HUES6 (cell line): ENCODE data around the gene RIN3.
"Not testable (repeated sequence)": the region's sequence is repeated elsewhere in the genome, so short reads cannot be mapped to it uniquely, and the experiment has no call there.

Experiments
- H3K27ac ChIP-seq: 2 replicates; pipeline ENCODE4 v1.7.0; 2013; ENCODE audit warnings: low read depth, mild to moderate bottlenecking, low read length, inconsistent platforms
- H3K27me3 ChIP-seq: 2 replicates; pipeline ENCODE4 v1.6.1; 2013; ENCODE audit warnings: low read length; ENCODE audit not compliant: control insufficient read depth, insufficient read depth
- H3K36me3 ChIP-seq: 2 replicates; pipeline ENCODE4 v1.6.1; 2013; ENCODE audit warnings: low read length; ENCODE audit not compliant: control insufficient read depth, insufficient read depth
- H3K4me1 ChIP-seq: 2 replicates; pipeline ENCODE4 v1.6.1; 2013; ENCODE audit warnings: low read length; ENCODE audit not compliant: control insufficient read depth, insufficient read depth
- H3K4me3 ChIP-seq: 2 replicates; pipeline ENCODE4 v1.5.1; 2013; ENCODE audit warnings: low read depth, low read length
- H3K9ac ChIP-seq: one replicate; pipeline ENCODE4 v1.6.1; 2013; ENCODE audit warnings: mild to moderate bottlenecking, low read length
- H3K9me3 ChIP-seq: 2 replicates; pipeline ENCODE4 v1.6.1; 2013; ENCODE audit warnings: low read depth, low read length; ENCODE audit not compliant: control insufficient read depth, insufficient read depth

The RIN3 gene

GRCh38 chr14:92706386-92706785 lies 192.8 kb downstream of the RIN3 start:
- Histone ChIP-seq H3K9ac (no peak overlapping the region), H3K36me3 (peaks cover 42% of the 10 kb centered on the region), H3K4me1 (peaks cover 10% of the 10 kb centered on the region; the same call in 1 of the 2 replicates), H3K27me3 (no peaks in the 10 kb centered on the region), H3K4me3 (no peak overlapping the region), H3K27ac (no peak overlapping the region), H3K9me3 (no peaks in the 10 kb centered on the region)

GRCh38 chr14:92709340-92710000 lies 195.9 kb downstream of the RIN3 start:
- Histone ChIP-seq H3K4me3 (no peak overlapping the region), H3K9ac (no peak overlapping the region), H3K27me3 (no peaks in the 10 kb centered on the region), H3K27ac (no peak overlapping the region), H3K36me3 (peaks cover 49% of the 10 kb centered on the region), H3K9me3 (no peaks in the 10 kb centered on the region), H3K4me1 (peaks cover 10% of the 10 kb centered on the region; the same call in 1 of the 2 replicates)

GRCh38 chr14:92710001-92710341 lies 196.4 kb downstream of the RIN3 start:
- no peak overlapping the region for H3K9ac ChIP-seq
- H3K27ac ChIP-seq: no peak overlapping the region
- no peaks in the 10 kb centered on the region for H3K9me3 ChIP-seq
- no peak overlapping the region for H3K4me3 ChIP-seq
- H3K27me3 ChIP-seq: no peaks in the 10 kb centered on the region
- H3K36me3 ChIP-seq: peaks cover 45% of the 10 kb centered on the region
- peaks cover 10% of the 10 kb centered on the region; the same call in 1 of the 2 replicates for H3K4me1 ChIP-seq

GRCh38 chr14:92711976-92712653 lies 198.5 kb downstream of the RIN3 start:
- Histone ChIP-seq H3K27me3 (no peaks in the 10 kb centered on the region), H3K9ac (no peak overlapping the region), H3K9me3 (no peaks in the 10 kb centered on the region), H3K4me1 (peaks cover 10% of the 10 kb centered on the region; the same call in 1 of the 2 replicates), H3K4me3 (no peak overlapping the region), H3K36me3 (peaks cover 37% of the 10 kb centered on the region), H3K27ac (no peak overlapping the region)

- Histone ChIP-seq H3K27ac (no peak overlapping the region), H3K4me3 (no peak overlapping the region), H3K9me3 (no peaks in the 10 kb centered on the region), H3K36me3 (peaks cover 35% of the 10 kb centered on the region), H3K9ac (no peak overlapping the region), H3K4me1 (peaks cover 10% of the 10 kb centered on the region; the same call in 1 of the 2 replicates), H3K27me3 (no peaks in the 10 kb centered on the region)
These were observed 199.1 kb downstream of the RIN3 start for GRCh38 chr14:92712654-92713051.

- not testable (repeated sequence) for H3K9ac ChIP-seq, H3K4me3 ChIP-seq, H3K9me3 ChIP-seq, H3K27ac ChIP-seq, H3K27me3 ChIP-seq, H3K4me1 ChIP-seq
- peaks cover 29% of the 10 kb centered on the region for H3K36me3 ChIP-seq
These were observed 201.2 kb downstream of the RIN3 start for GRCh38 chr14:92714739-92715307.

- no peak overlapping the region for H3K27ac ChIP-seq
- no peaks in the 10 kb centered on the region for H3K4me1 ChIP-seq
- no peaks in the 10 kb centered on the region for H3K9me3 ChIP-seq
- no peak overlapping the region for H3K9ac ChIP-seq
- H3K36me3 ChIP-seq: peaks cover 21% of the 10 kb centered on the region
- H3K27me3 ChIP-seq: no peaks in the 10 kb centered on the region
- H3K4me3 ChIP-seq: no peak overlapping the region
These were observed 202.6 kb downstream of the RIN3 start for GRCh38 chr14:92716131-92716530.

- peaks cover 8% of the 10 kb centered on the region for H3K36me3 ChIP-seq
- no peaks in the 10 kb centered on the region for H3K9me3 ChIP-seq
- no peaks in the 10 kb centered on the region for H3K27me3 ChIP-seq
- no peaks in the 10 kb centered on the region for H3K4me1 ChIP-seq
- no peak overlapping the region for H3K27ac ChIP-seq
- H3K9ac ChIP-seq: no peak overlapping the region
- no peak overlapping the region for H3K4me3 ChIP-seq
These were observed 204.0 kb downstream of the RIN3 start for GRCh38 chr14:92717571-92718042.

- H3K27ac ChIP-seq: no peak overlapping the region
- H3K36me3 ChIP-seq: peaks cover 10% of the 10 kb centered on the region
These were observed 205.1 kb downstream of the RIN3 start for GRCh38 chr14:92718664-92719063.

GRCh38 chr14:92719421-92719820 lies 205.8 kb downstream of the RIN3 start:
- Histone ChIP-seq H3K9me3 (no peaks in the 10 kb centered on the region), H3K4me1 (no peaks in the 10 kb centered on the region), H3K4me3 (no peak overlapping the region), H3K27me3 (no peaks in the 10 kb centered on the region), H3K9ac (no peak overlapping the region), H3K27ac (no peak overlapping the region), H3K36me3 (peaks cover 6% of the 10 kb centered on the region; the same call in 1 of the 2 replicates)

More at GRCh38 chr14:92718664-92719063, 205.1 kb downstream of the RIN3 start:
- Histone ChIP-seq H3K4me3 (no peak overlapping the region), H3K4me1 (no peaks in the 10 kb centered on the region), H3K9ac (no peak overlapping the region), H3K27me3 (no peaks in the 10 kb centered on the region), H3K9me3 (no peaks in the 10 kb centered on the region)

- H3K9me3 ChIP-seq: no peaks in the 10 kb centered on the region
- no peaks in the 10 kb centered on the region for H3K4me1 ChIP-seq
- H3K27me3 ChIP-seq: no peaks in the 10 kb centered on the region
- H3K27ac ChIP-seq: no peak overlapping the region
- no peak overlapping the region for H3K9ac ChIP-seq
- H3K4me3 ChIP-seq: no peak overlapping the region
- peaks cover 6% of the 10 kb centered on the region; the same call in 1 of the 2 replicates for H3K36me3 ChIP-seq
These were observed 206.3 kb downstream of the RIN3 start for GRCh38 chr14:92719890-92720323.
